ENCODE measurements around the gene OCEL1.

Gene OCEL1

GRCh38 chr19:17240826-17241399, 14.9 kb downstream of the OCEL1 start:
- Mint-ChIP-seq H3K27ac (peak overlapping the region; percentile 48 to 89 (median 65)), H3K4me1 (peaks cover 24% of the 10 kb centered on the region), H3K36me3 (ENCODE audit: low read depth) (peaks cover 11% of the 10 kb centered on the region), H3K9me3 (no peaks in the 10 kb centered on the region), H3K27me3 (ENCODE audit: low read depth) (no peaks in the 10 kb centered on the region), H3K4me3 (peak overlapping the region; percentile 65 to 76 (median 67))
- TF ChIP-seq, protein P1, sequence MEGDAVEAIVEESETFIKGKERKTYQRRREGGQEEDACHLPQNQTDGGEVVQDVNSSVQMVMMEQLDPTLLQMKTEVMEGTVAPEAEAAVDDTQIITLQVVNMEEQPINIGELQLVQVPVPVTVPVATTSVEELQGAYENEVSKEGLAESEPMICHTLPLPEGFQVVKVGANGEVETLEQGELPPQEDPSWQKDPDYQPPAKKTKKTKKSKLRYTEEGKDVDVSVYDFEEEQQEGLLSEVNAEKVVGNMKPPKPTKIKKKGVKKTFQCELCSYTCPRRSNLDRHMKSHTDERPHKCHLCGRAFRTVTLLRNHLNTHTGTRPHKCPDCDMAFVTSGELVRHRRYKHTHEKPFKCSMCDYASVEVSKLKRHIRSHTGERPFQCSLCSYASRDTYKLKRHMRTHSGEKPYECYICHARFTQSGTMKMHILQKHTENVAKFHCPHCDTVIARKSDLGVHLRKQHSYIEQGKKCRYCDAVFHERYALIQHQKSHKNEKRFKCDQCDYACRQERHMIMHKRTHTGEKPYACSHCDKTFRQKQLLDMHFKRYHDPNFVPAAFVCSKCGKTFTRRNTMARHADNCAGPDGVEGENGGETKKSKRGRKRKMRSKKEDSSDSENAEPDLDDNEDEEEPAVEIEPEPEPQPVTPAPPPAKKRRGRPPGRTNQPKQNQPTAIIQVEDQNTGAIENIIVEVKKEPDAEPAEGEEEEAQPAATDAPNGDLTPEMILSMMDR (IDR thresholded peaks at IDR 0.05; ENCODE audit: unreplicated experiment in 3 of 3), result no peak

- peaks cover 32% of the 10 kb centered on the region for H3K4me1 Mint-ChIP-seq
- H3K27ac Mint-ChIP-seq, result peak overlapping the region; percentile 87 to 94 (median 90)
- TF ChIP-seq, protein P1 (IDR thresholded peaks at IDR 0.05; ENCODE audit: unreplicated experiment in 3 of 3), result no peak
- H3K27me3 Mint-ChIP-seq (ENCODE audit: low read depth), result peaks cover 4% of the 10 kb centered on the region
- H3K36me3 Mint-ChIP-seq (ENCODE audit: low read depth), result peaks cover 10% of the 10 kb centered on the region
- H3K9me3 Mint-ChIP-seq, result no peaks in the 10 kb centered on the region
- peak overlapping the region; percentile 90 to 94 (median 93) for H3K4me3 Mint-ChIP-seq
These were observed 16.6 kb downstream of the OCEL1 start for GRCh38 chr19:17242431-17243208.

DNA sequence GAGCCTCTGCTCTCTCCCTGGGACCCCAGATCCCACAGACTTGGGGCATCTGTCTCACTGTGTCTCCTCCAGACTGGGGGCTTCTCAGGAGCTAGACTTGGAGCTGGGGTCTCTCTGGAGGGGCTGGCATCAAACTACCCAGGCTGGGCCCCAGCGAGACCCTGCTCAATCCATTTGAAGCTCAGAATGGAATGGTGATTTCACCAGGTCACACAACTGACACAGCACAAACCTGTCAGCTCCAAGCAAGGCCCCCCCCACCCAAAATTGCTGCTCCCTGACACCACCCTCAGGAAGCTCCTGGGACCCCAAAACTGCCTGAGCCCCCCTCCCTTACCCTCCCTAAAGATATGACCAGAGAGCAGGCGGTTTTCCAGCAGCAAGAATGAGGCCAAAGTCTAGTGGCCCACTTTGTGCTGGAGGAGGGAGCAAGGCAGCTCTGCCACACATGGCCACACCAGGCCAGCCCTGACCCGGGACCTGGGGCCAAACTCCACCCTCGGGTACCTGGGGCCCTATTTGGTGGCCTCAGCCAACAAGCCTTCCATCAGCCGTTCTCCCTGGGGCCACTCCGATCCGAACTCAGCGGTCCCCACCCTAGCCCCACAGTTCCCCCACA, 17.3 kb downstream of the OCEL1 start:
- Mint-ChIP-seq H3K4me3 (peak overlapping the region; percentile 90 to 94 (median 93)), H3K36me3 (ENCODE audit: low read depth) (peaks cover 3% of the 10 kb centered on the region), H3K27ac (peak overlapping the region; percentile 87 to 94 (median 90)), H3K9me3 (no peaks in the 10 kb centered on the region), H3K4me1 (peaks cover 30% of the 10 kb centered on the region), H3K27me3 (ENCODE audit: low read depth) (peaks cover 7% of the 10 kb centered on the region)
- TF ChIP-seq, protein P1 (IDR thresholded peaks at IDR 0.05; ENCODE audit: unreplicated experiment in 3 of 3), result no peak

GRCh38 chr19:17243830-17244617, 18.0 kb downstream of the OCEL1 start:
- Mint-ChIP-seq H3K36me3 (ENCODE audit: low read depth) (no peaks in the 10 kb centered on the region), H3K27ac (peak overlapping the region; percentile 87 to 94 (median 90)), H3K4me1 (peaks cover 37% of the 10 kb centered on the region), H3K27me3 (ENCODE audit: low read depth) (peaks cover 8% of the 10 kb centered on the region), H3K9me3 (no peaks in the 10 kb centered on the region), H3K4me3 (peak overlapping the region; percentile 90 to 94 (median 93))
- TF ChIP-seq, protein P1 (IDR thresholded peaks at IDR 0.05; ENCODE audit: unreplicated experiment in 3 of 3), result no peak

DNA sequence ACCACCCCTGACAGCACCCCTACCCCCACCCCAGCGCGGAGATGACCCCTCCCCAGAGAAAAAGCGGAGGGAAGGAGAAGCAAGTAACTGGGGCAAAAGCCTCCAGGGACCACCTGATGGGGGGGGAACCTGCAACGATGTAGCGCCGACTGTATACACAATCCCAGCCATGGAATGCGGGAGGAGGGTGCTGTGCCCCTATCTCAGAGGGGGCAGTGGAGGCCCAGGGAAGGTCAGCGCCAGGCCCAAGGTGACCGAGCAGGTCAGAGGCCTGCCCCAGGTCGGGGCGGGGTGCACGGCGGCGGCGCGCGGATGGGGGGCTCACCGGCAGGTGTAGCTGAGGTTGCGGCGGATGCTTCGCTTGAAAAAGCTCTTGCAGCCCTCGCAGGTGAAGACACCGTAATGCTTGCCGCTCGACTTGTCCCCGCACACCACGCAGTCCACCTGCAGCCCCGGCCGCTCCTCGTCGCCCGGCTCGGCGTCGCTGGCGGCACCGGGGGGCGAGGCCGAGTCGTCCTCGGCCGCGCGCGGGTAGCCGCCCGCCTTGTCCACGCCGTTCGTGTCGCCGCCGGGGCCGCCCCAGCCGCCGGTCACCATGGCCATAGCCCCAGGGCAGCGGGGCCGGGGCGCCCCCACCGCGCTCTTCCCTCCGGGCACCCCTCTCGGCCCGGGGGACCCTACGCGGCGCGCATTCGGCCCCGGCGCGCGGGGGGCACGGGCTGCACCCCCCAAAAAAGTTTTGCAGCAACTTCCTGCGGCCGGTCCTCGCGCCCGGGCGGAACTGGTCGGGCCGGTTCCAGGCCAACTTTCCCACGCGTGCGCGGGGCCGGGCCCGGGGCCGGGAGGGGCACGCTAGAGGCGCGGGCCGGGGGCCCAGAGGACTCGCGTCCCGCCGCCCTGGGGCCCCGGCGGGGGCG, 18.9 kb downstream of the OCEL1 start:
- Mint-ChIP-seq H3K4me3 (peak overlapping the region; percentile 90 to 94 (median 93)), H3K4me1 (peaks cover 40% of the 10 kb centered on the region), H3K36me3 (ENCODE audit: low read depth) (no peaks in the 10 kb centered on the region), H3K27me3 (ENCODE audit: low read depth) (peaks cover 8% of the 10 kb centered on the region), H3K27ac (peak overlapping the region; percentile 80 to 94 (median 87)), H3K9me3 (no peaks in the 10 kb centered on the region)
- TF ChIP-seq, protein P1 (IDR thresholded peaks at IDR 0.05; ENCODE audit: unreplicated experiment in 3 of 3), result no peak
